Activated T-cell treated with anti-CD3 and anti-CD28 coated beads, Interleukin-2, amount 50 U/mL, for 4 hours (primary cell): Measurements from ENCODE around the gene MMP11. TPM values are rescaled to one million over a fixed set of nuclear protein-coding genes. Genes with fewer than 3 reads are reported as not detected.

Experiments used
- ATAC-seq, 2 donors: fragments of 200-7000 bp; cut with Tn5 transposase; one replicate each; pipeline ENCODE4 v1.10.0; 2021
- DNase-seq: peaks from one replicate; pipeline ENCODE4 v3.0.0-alpha.2; 2020
- H3K27me3 Mint-ChIP-seq: one replicate; pipeline ENCODE4 v1.8.0; 2021; ENCODE audit warnings: low read depth, mixed read lengths
- H3K36me3 Mint-ChIP-seq: one replicate; pipeline ENCODE4 v1.8.0; 2022; ENCODE audit warnings: mixed read lengths; ENCODE audit not compliant: insufficient read depth
- H3K4me1 Mint-ChIP-seq: one replicate; pipeline ENCODE4 v1.8.0; 2021; ENCODE audit warnings: low read depth, mixed read lengths
- H3K4me3 Mint-ChIP-seq: one replicate; pipeline ENCODE4 v1.8.0; 2021; ENCODE audit warnings: mild to moderate bottlenecking, moderate library complexity, mixed read lengths
- H3K9me3 Mint-ChIP-seq: one replicate; pipeline ENCODE4 v1.8.0; 2021; ENCODE audit warnings: mixed read lengths
- total RNA-seq, 3 donors: library from RNA; stranded (reverse); gene quantifications; one replicate each; pipeline ENCODE4 v1.2.1, GENCODE V29; 2021

The MMP11 gene
- total RNA-seq, 3 donors from 2014 or later = 0.65 to 2.2 (median 0.69) TPM

DNA sequence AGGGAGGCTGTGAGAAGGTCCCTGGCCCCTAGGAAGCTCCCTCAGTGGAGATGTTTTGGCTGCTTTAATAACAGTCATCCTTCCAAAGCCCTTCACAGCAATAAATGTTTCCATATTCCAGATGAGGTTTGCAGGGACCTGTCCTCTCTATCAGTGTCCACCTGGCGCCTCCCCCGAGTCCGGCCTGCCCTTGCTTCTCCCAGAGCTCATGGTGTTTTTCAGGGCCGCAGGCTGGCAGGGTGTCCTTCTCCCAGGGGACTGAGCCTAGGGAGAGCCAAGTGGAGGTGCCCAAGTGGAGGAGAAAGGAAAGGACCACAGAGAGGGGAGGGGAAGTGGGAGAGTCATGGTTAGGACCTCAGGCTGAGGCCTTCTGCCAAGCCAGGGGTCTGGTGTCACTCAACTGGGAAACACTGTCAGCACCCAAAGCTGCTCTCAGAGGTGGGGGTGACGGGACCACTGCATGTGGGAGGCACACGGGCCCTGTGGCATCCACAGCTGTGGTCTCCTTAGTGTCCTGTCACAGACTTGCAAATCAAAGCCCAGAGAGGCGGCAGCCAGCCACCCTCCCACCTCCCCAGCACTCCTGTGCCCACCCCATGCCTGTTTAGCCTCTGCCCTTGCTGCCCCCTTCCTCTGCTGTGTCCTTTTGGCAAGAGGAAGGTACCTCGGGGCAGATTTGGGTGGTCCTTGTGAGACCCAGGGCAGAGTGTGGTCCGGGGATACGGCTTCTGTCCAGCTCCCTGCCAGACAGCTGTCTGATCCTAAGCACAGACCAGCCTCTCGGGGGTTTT is 59.8 kb downstream of the MMP11 start:
- Mint-ChIP-seq H3K27me3 (no peaks in the 10 kb centered on the region), H3K4me1 (peaks cover 2% of the 10 kb centered on the region), H3K9me3 (no peaks in the 10 kb centered on the region), H3K36me3 (peaks cover 18% of the 10 kb centered on the region), H3K4me3 (no peak overlapping the region)
- ATAC-seq = no peak
- DNase-seq = no peak

DNA sequence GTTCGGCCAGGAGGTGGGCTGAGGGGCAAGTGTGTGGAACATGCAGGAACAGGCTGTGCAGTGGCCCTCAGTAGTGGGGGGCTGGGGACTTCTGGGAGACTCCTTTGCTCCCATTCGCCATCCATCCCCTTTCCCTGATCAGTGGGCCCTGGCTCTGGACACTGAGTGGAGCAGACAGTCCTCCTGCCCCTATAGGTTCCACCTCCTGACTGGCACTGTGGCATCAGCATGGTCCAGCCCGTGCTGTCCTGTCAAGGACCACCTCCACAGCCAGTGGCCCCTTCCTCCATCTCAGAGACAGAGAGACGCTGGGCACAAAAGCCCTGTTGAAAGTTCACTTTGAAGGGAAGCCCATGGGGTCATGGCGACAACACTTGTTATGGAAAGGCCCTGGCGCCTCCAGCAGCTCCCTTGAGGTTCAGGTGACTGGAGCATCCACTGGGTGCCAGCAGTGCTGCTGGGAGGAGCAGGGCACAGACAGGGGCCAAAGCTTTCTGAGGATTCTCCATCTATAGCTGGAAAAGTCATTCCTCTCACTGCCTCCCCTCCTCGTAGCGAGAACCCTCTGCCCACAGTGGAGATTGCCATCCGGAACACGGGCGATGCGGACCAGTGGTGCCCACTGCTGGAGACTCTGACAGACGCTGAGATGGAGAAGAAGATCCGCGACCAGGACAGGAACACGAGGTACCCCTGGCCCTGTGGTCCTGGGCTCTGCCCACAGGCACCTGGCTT is 60.5 kb downstream of the MMP11 start:
- Mint-ChIP-seq H3K4me3 (no peak overlapping the region), H3K9me3 (no peaks in the 10 kb centered on the region), H3K27me3 (no peaks in the 10 kb centered on the region), H3K4me1 (peaks cover 8% of the 10 kb centered on the region), H3K36me3 (peaks cover 18% of the 10 kb centered on the region)
- ATAC-seq = no peak
- no peak for DNase-seq

Other genes with a start within 250 kb of the MMP11 start
- gene IGLL1, start 192.6 kb upstream of the MMP11 start, total RNA-seq = not detected
- gene DRICH1, start 140.5 kb upstream of the MMP11 start, total RNA-seq = under 1 TPM; 0.22 to 0.47 (median 0.30) TPM
- gene RGL4, start 81.8 kb upstream of the MMP11 start, total RNA-seq = 1 to 10 TPM; 3.3 to 7.4 (median 4.1) TPM
- 1 to 10 TPM; 2.3 to 3.0 (median 2.6) TPM for gene ZNF70, start 21.7 kb upstream of the MMP11 start, total RNA-seq
- gene VPREB3, start 18.4 kb upstream of the MMP11 start, total RNA-seq = not detected
- under 1 TPM in 2 of 3 donors, not detected in 1; 0.11 to 0.30 TPM for gene C22orf15, start 9.9 kb upstream of the MMP11 start, total RNA-seq
- 100 to 1,000 TPM; 113 to 204 (median 187) TPM for gene CHCHD10, start 4.9 kb upstream of the MMP11 start, total RNA-seq
- gene SMARCB1, start 14.1 kb downstream of the MMP11 start, total RNA-seq = 100 to 1,000 TPM; 105 to 128 (median 109) TPM
- gene DERL3, start 66.2 kb downstream of the MMP11 start, total RNA-seq = 1 to 10 TPM; 5.7 to 7.1 (median 6.9) TPM
- 1 to 10 TPM; 2.0 to 3.3 (median 2.4) TPM for gene SLC2A11, start 85.0 kb downstream of the MMP11 start, total RNA-seq
- 1,000 to 10,000 TPM; 1,069 to 1,172 (median 1,160) TPM for gene MIF, start 121.5 kb downstream of the MMP11 start, total RNA-seq
- gene GSTT2B, start 188.3 kb downstream of the MMP11 start, total RNA-seq = not detected
- gene DDTL, start 194.0 kb downstream of the MMP11 start, total RNA-seq = 1 to 10 TPM in 2 of 3 donors, not detected in 1; 2.2 to 3.0 TPM
- 100 to 1,000 TPM in 1 of 3 donors, 10 to 100 TPM in 2; 74.2 to 107 (median 85.1) TPM for gene DDT, start 201.6 kb downstream of the MMP11 start, total RNA-seq
- gene GSTT2, start 207.3 kb downstream of the MMP11 start, total RNA-seq = not detected
- gene GSTT4, start 232.6 kb downstream of the MMP11 start, total RNA-seq = not detected
- gene CABIN1, start 238.5 kb downstream of the MMP11 start, total RNA-seq = 10 to 100 TPM; 61.5 to 69.7 (median 67.0) TPM